HL-60 (cell line): ENCODE data around the gene CCDC88B.

Source experiments
- DNase-seq, 2 experiments: peaks; one replicate each; pipeline ENCODE4 v3.0.0-alpha.2; 2010 to 2020; ENCODE audit warnings: low read depth in 1 of 2, low spot score in 1 of 2
- H3K27ac ChIP-seq: fragments of 250-450 bp; sonication (Bioruptor Pico); replicated peaks from 2 replicates; pipeline ENCODE4 v1.5.1; 2020; ENCODE audit warnings: mild to moderate bottlenecking, moderate library complexity
- H3K27me3 ChIP-seq: fragments of 250-450 bp; sonication (Bioruptor Pico); 2 replicates; pipeline ENCODE4 v1.5.1; 2021; ENCODE audit warnings: mild to moderate bottlenecking, moderate library complexity; ENCODE audit not compliant: insufficient read depth, poor library complexity, severe bottlenecking
- H3K4me3 ChIP-seq: replicated peaks from 2 replicates; pipeline ENCODE4 v1.5.1; 2011; ENCODE audit warnings: mild to moderate bottlenecking, control low read depth, low read length; ENCODE audit not compliant: insufficient read depth
- GABPA ChIP-seq: IDR thresholded peaks from 2 replicates; pipeline ENCODE4 v1.6.1; 2012; ENCODE audit warnings: low read depth
- POLR2AphosphoS5 ChIP-seq: IDR thresholded peaks from 2 replicates; pipeline ENCODE4 v1.6.1; 2012; ENCODE audit warnings: low read depth
- SPI1 ChIP-seq: IDR thresholded peaks from 2 replicates; pipeline ENCODE4 v1.6.1; 2012; ENCODE audit warnings: low read depth, mild to moderate bottlenecking, borderline replicate concordance
- TF ChIP-seq, protein P1 (sequence below): IDR thresholded peaks from 2 replicates; pipeline ENCODE4 v1.6.1; 2012; ENCODE audit warnings: low read depth; ENCODE audit not compliant: insufficient replicate concordance
- TF ChIP-seq, protein P2 (sequence below): IDR thresholded peaks from one replicate; pipeline ENCODE4 v1.5.1; 2011; ENCODE audit warnings: low read length, control low read depth, inconsistent platforms; ENCODE audit not compliant: insufficient read depth

CCDC88B gene

DNA sequence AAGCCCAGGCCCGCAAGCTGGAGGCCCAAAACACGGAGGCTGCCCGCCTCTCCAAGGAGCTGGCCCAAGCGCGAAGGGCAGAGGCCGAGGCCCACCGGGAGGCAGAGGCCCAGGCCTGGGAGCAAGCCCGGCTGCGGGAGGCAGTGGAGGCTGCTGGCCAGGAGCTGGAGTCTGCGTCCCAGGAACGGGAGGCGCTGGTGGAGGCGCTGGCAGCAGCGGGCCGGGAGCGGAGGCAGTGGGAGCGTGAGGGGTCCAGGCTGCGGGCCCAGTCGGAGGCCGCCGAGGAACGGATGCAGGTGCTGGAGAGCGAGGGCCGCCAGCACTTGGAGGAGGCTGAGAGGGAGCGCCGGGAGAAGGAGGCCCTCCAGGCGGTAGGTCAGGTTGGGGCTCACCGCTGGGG, 4.8 kb downstream of the CCDC88B start:
- no peak overlapping the region for H3K4me3 ChIP-seq
- TF ChIP-seq, protein P1, sequence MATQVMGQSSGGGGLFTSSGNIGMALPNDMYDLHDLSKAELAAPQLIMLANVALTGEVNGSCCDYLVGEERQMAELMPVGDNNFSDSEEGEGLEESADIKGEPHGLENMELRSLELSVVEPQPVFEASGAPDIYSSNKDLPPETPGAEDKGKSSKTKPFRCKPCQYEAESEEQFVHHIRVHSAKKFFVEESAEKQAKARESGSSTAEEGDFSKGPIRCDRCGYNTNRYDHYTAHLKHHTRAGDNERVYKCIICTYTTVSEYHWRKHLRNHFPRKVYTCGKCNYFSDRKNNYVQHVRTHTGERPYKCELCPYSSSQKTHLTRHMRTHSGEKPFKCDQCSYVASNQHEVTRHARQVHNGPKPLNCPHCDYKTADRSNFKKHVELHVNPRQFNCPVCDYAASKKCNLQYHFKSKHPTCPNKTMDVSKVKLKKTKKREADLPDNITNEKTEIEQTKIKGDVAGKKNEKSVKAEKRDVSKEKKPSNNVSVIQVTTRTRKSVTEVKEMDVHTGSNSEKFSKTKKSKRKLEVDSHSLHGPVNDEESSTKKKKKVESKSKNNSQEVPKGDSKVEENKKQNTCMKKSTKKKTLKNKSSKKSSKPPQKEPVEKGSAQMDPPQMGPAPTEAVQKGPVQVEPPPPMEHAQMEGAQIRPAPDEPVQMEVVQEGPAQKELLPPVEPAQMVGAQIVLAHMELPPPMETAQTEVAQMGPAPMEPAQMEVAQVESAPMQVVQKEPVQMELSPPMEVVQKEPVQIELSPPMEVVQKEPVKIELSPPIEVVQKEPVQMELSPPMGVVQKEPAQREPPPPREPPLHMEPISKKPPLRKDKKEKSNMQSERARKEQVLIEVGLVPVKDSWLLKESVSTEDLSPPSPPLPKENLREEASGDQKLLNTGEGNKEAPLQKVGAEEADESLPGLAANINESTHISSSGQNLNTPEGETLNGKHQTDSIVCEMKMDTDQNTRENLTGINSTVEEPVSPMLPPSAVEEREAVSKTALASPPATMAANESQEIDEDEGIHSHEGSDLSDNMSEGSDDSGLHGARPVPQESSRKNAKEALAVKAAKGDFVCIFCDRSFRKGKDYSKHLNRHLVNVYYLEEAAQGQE, result no peak
- TF ChIP-seq SPI1 (no peak), POLR2AphosphoS5 (no peak), GABPA (no peak)
- TF ChIP-seq, protein P2, sequence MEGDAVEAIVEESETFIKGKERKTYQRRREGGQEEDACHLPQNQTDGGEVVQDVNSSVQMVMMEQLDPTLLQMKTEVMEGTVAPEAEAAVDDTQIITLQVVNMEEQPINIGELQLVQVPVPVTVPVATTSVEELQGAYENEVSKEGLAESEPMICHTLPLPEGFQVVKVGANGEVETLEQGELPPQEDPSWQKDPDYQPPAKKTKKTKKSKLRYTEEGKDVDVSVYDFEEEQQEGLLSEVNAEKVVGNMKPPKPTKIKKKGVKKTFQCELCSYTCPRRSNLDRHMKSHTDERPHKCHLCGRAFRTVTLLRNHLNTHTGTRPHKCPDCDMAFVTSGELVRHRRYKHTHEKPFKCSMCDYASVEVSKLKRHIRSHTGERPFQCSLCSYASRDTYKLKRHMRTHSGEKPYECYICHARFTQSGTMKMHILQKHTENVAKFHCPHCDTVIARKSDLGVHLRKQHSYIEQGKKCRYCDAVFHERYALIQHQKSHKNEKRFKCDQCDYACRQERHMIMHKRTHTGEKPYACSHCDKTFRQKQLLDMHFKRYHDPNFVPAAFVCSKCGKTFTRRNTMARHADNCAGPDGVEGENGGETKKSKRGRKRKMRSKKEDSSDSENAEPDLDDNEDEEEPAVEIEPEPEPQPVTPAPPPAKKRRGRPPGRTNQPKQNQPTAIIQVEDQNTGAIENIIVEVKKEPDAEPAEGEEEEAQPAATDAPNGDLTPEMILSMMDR, result no peak
- H3K27ac ChIP-seq, result no peak overlapping the region
- H3K27me3 ChIP-seq, result no peaks in the 10 kb centered on the region
- DNase-seq, result no peak

DNA sequence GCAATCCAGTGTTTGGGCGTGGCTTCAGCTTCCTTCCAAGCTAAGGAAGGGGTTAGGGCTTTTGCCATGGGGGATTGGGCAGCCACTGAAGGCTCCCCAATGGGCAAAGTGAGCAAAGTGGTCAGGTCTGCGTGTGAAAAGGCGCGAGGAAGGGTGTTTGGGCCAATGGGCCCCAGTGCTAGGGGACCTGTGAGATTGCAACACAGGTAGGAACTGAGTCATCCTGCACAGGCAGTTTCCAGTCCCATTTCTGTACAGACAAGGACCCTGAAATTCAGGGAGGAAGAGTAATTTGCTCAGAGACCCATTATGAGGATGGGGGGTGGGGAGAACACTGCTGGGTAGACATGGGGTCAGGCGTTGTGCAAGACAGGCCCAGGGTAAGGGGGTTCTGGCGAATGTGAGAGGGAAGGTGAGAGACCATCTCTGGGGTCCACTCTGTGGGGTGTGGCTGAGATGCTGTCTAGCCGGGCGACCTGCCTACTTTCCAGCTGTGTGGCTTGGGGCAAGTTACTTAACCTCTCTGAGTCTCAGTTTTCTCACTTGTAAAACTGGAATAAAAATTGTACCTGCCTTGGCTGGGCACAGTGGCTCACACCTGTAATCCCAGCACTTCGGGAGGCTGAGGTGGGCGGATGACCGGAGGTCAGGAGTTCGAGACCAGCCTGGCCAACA, 7.3 kb downstream of the CCDC88B start:
- no peak for TF ChIP-seq SPI1
- TF ChIP-seq, protein P2, result no peak
- TF ChIP-seq GABPA, result no peak
- no peak for TF ChIP-seq POLR2AphosphoS5
- TF ChIP-seq, protein P1, result no peak
- Histone ChIP-seq H3K27me3 (no peaks in the 10 kb centered on the region), H3K27ac (peak overlapping the region; percentile 63), H3K4me3 (no peak overlapping the region)
- peak; percentile 70 to 84 for DNase-seq

DNA sequence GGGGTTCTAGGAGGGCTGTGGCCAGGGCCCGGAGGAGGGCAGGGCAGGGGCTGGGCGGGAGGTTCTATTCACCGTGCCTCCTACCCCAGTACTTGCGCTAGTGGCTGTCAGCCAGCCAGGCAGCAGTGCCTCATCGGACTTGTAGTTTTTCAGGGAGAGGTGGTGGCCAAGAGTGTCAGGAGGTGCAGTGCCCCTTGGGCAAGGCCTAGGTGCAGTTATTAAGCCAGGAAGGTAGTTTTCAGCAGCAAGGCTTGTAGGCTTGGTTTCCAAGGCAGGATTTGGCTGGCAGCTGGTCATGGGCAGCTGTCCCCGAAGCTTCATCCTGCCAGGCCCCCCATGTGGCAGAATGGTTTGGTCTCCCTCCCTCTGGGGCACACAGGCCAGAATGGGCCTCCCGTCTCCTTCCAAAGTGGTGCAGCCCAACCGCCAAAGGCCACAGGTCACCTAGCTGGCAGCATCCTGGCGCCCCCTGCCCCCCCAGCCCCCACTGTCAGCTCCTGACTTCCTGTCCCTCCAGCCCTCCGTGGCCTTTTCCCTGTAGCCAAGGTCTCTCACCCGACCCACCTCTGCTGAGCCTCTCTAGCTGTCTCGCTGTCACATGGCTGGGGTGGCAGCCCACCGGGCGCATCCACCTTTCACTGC, 8.5 kb downstream of the CCDC88B start:
- DNase-seq, result no peak
- no peak overlapping the region for H3K4me3 ChIP-seq
- no peaks in the 10 kb centered on the region for H3K27me3 ChIP-seq
- no peak overlapping the region for H3K27ac ChIP-seq
- TF ChIP-seq, protein P1, result no peak
- TF ChIP-seq POLR2AphosphoS5 (no peak), GABPA (no peak), SPI1 (no peak)
- TF ChIP-seq, protein P2, result no peak
